GM11168 (cell line): ENCODE data around the gene ZNF493.

Experiments
- in situ Hi-C: fragments of 300-500 bp; cut with MboI; formaldehyde crosslinking; loops from one replicate; pipeline ENCODE4 v1.12.0; 2022; ENCODE audit warnings: low sequenced_read_pairs; ENCODE audit not compliant: unreplicated experiment

Gene ZNF493

GRCh38 chr19:21396893-21397572, at the start of gene ZNF493:
Gene ZNF493 (plus strand): TSS chr19:21397133. CDS start chr19:21397238, 105 bp downstream.
- in situ Hi-C loops = no loop called here

DNA sequence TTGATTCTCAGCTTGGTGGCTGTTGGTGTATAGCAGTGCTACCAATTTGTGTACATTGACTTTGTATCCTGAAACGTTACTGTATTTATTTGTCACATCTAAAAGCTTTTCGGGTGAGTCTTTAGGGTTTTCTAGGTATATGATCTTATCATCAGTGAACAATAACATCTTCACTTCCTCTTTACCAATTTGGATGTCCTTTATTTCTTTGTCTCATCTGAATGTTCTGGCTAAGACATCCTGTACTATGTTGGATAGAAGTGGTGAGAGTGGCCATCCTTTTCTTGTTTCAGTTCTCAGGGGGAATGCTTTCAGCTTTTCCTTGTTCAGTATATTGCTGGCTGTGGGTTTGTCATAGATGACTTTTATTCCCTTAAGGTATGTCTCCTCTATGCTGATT, 44.1 kb upstream of the ZNF493 start:
- in situ Hi-C loops = no loop called here

DNA sequence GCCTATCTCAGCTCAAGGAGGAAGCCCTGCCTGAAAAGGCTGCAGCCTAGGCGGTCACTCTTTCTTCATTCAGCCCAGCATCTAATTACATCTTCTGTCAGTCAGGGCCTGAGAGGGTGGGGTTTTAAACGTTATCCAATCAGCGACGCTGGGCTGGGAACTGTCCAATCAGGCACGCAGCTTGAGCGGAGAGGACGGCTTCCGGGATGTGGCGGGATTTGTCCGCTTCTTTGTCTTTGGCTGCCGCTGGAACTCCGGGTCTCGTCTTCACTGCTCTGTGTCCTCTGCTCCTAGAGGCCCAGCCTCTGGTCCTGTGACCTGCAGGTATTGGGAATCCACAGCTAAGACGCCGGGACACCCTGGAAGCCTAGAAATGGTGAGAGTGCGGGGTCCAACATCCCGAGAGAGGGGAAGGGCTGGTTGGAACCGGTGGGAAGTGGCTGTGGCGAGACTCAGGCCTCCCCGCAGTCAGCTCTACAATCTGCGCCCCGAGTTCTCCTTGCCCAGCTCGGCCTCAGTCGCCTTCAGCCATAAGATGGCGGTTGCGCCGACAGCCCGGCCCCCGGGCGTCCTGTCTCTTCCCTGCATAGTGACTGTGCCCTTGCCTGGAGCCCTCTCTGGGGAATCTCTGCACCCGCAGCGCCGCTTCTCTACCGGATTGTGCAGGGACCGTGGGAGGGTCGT, 38.0 kb upstream of the ZNF493 start, which contains the start of gene ZNF738:
ZNF738 (plus strand) TSS at position 233 of the 684 bp plus-strand sequence; CDS start at position 374, 141 bp downstream.
- in situ Hi-C loops = no loop called here

GRCh38 chr19:21362291-21362690, 34.6 kb upstream of the ZNF493 start:
- in situ Hi-C loops = no loop called here

- in situ Hi-C loops = no loop called here
Measured at GRCh38 chr19:21383980-21384582, 12.9 kb upstream of the ZNF493 start.

DNA sequence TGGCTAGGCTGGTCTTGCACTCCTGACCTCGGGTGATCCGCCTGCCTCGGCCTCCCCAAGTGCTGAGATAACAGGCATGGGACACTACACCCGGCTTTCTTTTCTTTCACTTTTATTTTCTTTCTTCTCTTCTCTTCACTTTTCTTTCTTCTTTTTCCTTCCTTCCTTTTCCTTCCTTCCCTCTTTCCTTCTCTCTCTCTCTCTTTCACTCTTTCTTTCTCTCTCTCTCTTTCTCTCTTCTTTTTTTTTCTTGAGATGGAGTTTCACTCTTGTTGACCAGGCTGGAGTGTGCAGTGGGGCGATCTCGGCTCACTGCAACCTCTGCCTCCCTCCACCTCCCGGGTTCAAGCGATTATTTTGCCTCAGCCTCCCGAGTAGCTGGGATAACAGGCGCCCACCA, 812 bp upstream of the ZNF493 start:
- in situ Hi-C loops = no loop called here

DNA sequence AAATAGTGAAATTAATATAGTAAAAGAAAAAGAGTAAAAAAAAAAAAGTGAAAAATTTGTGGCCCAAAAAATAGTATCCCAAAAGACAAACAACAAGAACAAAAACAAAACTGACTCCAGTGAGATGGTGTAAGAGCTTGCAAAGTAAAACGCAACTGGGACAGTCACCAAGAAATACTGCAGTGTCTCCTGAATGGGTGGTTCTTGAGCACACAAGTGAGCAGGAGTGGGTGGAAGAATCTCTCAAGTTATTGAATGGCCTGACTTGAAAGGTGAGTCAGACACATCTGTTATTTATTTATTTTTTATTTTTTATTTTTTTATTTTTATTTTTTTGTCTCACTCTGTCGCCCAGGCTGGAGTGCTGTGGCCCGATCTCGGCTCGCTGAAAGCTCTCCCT, 1.9 kb downstream of the ZNF493 start:
- in situ Hi-C loops = no loop called here

- in situ Hi-C loops = no loop called here
Measured at GRCh38 chr19:21402303-21402985, 5.5 kb downstream of the ZNF493 start.

- in situ Hi-C loops = no loop called here
Measured at GRCh38 chr19:21410166-21410565, 13.2 kb downstream of the ZNF493 start.

GRCh38 chr19:21422244-21422643, 25.3 kb downstream of the ZNF493 start:
- in situ Hi-C loops = no loop called here

GRCh38 chr19:21423057-21424041, 26.4 kb downstream of the ZNF493 start:
- in situ Hi-C loops = no loop called here

GRCh38 chr19:21430675-21431074, 33.7 kb downstream of the ZNF493 start:
- in situ Hi-C loops = no loop called here

DNA sequence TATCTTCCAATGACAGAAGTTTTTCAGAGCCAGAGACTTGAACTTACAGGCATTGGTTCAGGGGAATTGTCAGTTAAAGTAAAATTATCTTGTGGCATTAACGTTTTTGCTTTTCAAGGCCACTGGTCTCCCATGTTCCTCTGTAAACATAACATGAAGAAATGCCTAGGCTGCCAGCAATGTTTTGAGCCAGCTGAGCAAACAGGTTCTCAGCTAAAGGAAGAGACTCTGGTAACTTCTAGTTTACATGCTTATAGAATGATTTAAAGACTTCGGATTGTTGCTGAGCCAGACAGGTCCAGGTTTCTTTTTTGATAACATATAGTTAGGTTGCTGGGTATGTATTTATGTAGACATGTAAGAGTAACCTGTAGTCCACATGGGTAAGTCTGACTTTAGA, 35.7 kb downstream of the ZNF493 start:
- in situ Hi-C loops = no loop called here

GRCh38 chr19:21434516-21434915, 37.6 kb downstream of the ZNF493 start:
- in situ Hi-C loops = no loop called here

- in situ Hi-C loops = no loop called here
Measured at GRCh38 chr19:21434967-21435544, 38.1 kb downstream of the ZNF493 start.

- in situ Hi-C loops = no loop called here
Measured at GRCh38 chr19:21439201-21439751, 42.3 kb downstream of the ZNF493 start.

GRCh38 chr19:21440321-21440720, 43.4 kb downstream of the ZNF493 start:
- in situ Hi-C loops = no loop called here

- in situ Hi-C loops = no loop called here
Measured at GRCh38 chr19:21451187-21451586, 54.3 kb downstream of the ZNF493 start.

GRCh38 chr19:21454901-21455300, 58.0 kb downstream of the ZNF493 start:
- in situ Hi-C loops = no loop called here
